Measurements from ENCODE around the gene SCAPER. TPM values are rescaled to one million over a fixed set of nuclear protein-coding genes. Genes with fewer than 3 reads are reported as not detected.

Gene SCAPER
- total RNA-seq, 1 experiment from 2014 or later = 15.3 TPM

GRCh38 chr15:76840830-76841460, 64.2 kb downstream of the SCAPER start:
- ChIA-PET POLR2A (no interaction called here), CTCF (interaction anchor here (0.9 to 1.0 kb wide), 2 partner anchors 124 to 180 kb away, joined by 3 to 5 read pairs; no protein-coding TSS in a partner anchor)
- intact Hi-C loops (cut with micrococcal nuclease; ENCODE audit: unreplicated experiment) = no loop called here
- no peak overlapping the region for H3K27ac ChIP-seq (ENCODE audit: low read length)
- no peaks in the 10 kb centered on the region for H3K27me3 ChIP-seq (ENCODE audit: control insufficient read depth, insufficient read depth, low read length)
- in situ Hi-C loops (cut with HindIII; ENCODE audit: low pct_unique_long_range_greater_than_20kb, low sequenced_read_pairs) = no loop called here
- no peaks in the 10 kb centered on the region for H3K4me1 ChIP-seq (ENCODE audit: control insufficient read depth, insufficient read depth, low read length)
- no peak overlapping the region for H3K4me3 ChIP-seq (ENCODE audit: low read depth in 2 of 2, low read length in 2 of 2)
- H3K36me3 ChIP-seq (ENCODE audit: control insufficient read depth, insufficient read depth, low read length) = no peaks in the 10 kb centered on the region
- ATAC-seq = 0 out of 2 replicates have a peak, but pooled peaks have one; percentile 66
- TF ChIP-seq CTCF (IDR thresholded peaks at IDR 0.05) (peak; percentile 76; the same call in 1 of the 2 replicates), REST (IDR thresholded peaks at IDR 0.05; ENCODE audit: insufficient read depth in 1 of 2, low read depth in 2 of 2, low read length in 1 of 2) (no peak), SIN3A (IDR thresholded peaks at IDR 0.05; ENCODE audit: borderline replicate concordance, insufficient read depth, low read depth, low read length) (no peak), POLR2AphosphoS5 (IDR thresholded peaks at IDR 0.05; ENCODE audit: low read depth, low read length) (no peak), TCF7L2 (IDR thresholded peaks at IDR 0.05; ENCODE audit: low read depth, low read length) (no peak)
- DNase-seq (ENCODE audit: low read depth, low spot score) = peak; percentile 28
- no TSS peak for BruUV-seq (replicated peaks)
- no peaks in the 10 kb centered on the region for H3K9me3 ChIP-seq (ENCODE audit: control insufficient read depth, insufficient read depth, low read depth, low read length)

- H3K4me1 ChIP-seq (ENCODE audit: control insufficient read depth, insufficient read depth, low read length) = no peaks in the 10 kb centered on the region
- H3K4me3 ChIP-seq (ENCODE audit: low read depth in 2 of 2, low read length in 2 of 2) = no peak overlapping the region
- no peak overlapping the region for H3K27ac ChIP-seq (ENCODE audit: low read length)
- ATAC-seq = no peak
- intact Hi-C loops (cut with micrococcal nuclease; ENCODE audit: unreplicated experiment) = no loop called here
- H3K9me3 ChIP-seq (ENCODE audit: control insufficient read depth, insufficient read depth, low read depth, low read length) = no peaks in the 10 kb centered on the region
- H3K27me3 ChIP-seq (ENCODE audit: control insufficient read depth, insufficient read depth, low read length) = no peaks in the 10 kb centered on the region
- no peak for DNase-seq (ENCODE audit: low read depth, low spot score)
- no TSS peak for BruUV-seq (replicated peaks)
- CTCF ChIA-PET = no interaction called here
- in situ Hi-C loops (cut with HindIII; ENCODE audit: low pct_unique_long_range_greater_than_20kb, low sequenced_read_pairs) = no loop called here
- no peak for TF ChIP-seq SIN3A (IDR thresholded peaks at IDR 0.05; ENCODE audit: borderline replicate concordance, insufficient read depth, low read depth, low read length)
- TF ChIP-seq REST (IDR thresholded peaks at IDR 0.05; ENCODE audit: insufficient read depth in 1 of 2, low read depth in 2 of 2, low read length in 1 of 2) = no peak
- no peak for TF ChIP-seq CTCF (IDR thresholded peaks at IDR 0.05)
- TF ChIP-seq POLR2AphosphoS5 (IDR thresholded peaks at IDR 0.05; ENCODE audit: low read depth, low read length) = no peak
- TF ChIP-seq TCF7L2 (IDR thresholded peaks at IDR 0.05; ENCODE audit: low read depth, low read length) = no peak
- POLR2A ChIA-PET = interaction anchor here (0.6 kb wide), 1 partner anchor 322 kb away, joined by 3 read pairs; no protein-coding TSS in a partner anchor
- no peaks in the 10 kb centered on the region for H3K36me3 ChIP-seq (ENCODE audit: control insufficient read depth, insufficient read depth, low read length)
These were observed 66.0 kb downstream of the SCAPER start for GRCh38 chr15:76839173-76839572.
